Activated CD4-positive, alpha-beta T cell treated with anti-CD3 and anti-CD28 coated beads, Interleukin-2, amount 50 U/mL, for 4 hours (primary cell): ENCODE results near the gene HMG20B.

Experiments used
- DNase-seq, 2 experiments: peaks; one replicate each; pipeline ENCODE4 v3.0.0-alpha.2; 2020

Gene HMG20B

DNA sequence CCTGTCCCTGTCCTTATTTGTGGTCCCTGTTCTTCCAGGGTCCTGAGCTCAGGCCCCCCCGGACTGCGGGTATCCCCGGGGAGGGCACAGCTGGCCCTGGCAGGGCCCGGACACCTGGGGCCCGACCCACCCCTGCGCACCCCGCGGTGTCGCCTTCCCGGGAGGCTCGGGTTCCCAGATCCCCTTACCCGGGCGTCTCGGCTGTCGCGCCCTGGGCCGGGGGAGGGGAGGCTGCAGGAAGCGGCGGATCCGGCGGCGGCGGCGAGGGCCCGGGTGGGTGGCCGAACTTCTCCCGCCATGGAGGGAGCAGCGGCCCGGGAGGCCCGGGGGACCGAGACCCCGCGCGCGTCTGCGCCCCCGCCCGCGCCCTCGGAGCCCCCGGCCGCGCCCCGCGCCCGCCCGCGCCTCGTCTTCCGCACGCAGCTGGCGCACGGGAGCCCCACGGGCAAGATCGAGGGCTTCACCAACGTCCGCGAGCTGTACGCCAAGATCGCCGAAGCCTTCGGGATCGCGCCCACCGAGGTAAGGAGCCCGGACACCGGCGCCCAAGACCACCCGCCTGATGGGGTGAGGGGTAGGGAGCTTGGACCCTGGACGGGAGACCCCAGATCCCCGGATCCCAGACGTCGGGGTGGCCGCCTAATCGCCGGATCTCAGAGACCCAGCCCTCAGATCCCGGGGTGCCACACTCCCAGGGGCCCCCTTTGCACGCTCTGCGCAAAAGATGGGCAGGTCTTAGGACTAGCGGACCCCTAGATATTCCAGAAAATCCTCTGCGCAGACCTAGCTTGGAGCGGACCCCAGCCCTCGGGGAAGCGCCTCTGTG is 12.8 kb downstream of the HMG20B start, which contains the start of gene GIPC3:
Gene GIPC3, plus strand, starts transcription at position 178 of the 826 bp plus-strand sequence. Its CDS starts 120 bp downstream, at position 298.
- DNase-seq = no peak

GRCh38 chr19:3586127-3586626 is 13.4 kb downstream of the HMG20B start:
- DNase-seq = peak in 1 of 2 experiments; percentile 35

- DNase-seq = no peak
These were observed 14.1 kb downstream of the HMG20B start for GRCh38 chr19:3586707-3587346.

- no peak for DNase-seq
These were observed 16.7 kb downstream of the HMG20B start for GRCh38 chr19:3589439-3589838.

DNA sequence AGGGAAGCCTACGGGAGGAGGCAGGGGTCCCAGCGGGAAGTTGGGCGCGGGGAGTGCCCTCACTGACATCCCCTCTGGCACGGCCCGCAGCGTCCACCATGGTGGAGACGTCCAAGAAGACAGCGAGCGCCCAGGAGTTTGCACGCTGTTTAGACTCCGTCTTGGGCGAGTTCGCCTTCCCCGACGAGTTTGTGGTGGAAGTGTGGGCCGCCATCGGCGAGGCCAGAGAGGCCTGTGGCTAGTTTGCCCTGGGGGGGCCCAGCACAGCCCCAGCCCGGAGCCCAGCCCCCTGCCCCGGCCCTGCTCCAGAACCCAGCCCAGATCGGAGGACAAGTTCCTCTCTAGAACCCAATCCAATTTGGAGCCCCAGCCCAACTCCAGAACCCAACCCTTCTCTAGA is 17.2 kb downstream of the HMG20B start:
- no peak for DNase-seq

GRCh38 chr19:3590991-3591659 is 18.4 kb downstream of the HMG20B start:
- DNase-seq = no peak

- DNase-seq = no peak
These were observed 19.3 kb downstream of the HMG20B start for GRCh38 chr19:3591876-3592613.

DNA sequence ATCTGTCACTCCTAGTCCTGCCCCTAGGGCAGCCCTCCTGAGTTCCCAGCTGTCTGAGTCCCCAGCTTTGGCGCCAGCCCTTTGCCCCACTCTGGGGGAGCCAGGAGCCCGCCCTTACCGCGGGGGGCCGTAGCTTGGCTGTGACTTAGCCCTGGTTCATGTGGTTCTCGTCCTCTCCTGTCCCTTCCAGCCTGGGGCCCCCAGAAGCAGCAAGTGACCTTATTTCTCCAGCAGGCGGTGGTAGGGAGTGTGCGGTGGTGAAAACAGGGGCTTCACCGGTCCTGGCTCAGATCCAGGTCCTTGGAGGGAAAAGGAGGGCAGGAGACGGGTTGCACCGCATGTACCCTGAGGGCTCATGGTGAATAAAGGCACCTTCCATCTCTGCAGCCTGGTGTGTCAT is 20.4 kb downstream of the HMG20B start:
- DNase-seq = no peak

GRCh38 chr19:3595521-3596061 is 22.8 kb downstream of the HMG20B start:
- no peak for DNase-seq

- no peak for DNase-seq
These were observed 27.0 kb downstream of the HMG20B start for GRCh38 chr19:3599776-3600187.

DNA sequence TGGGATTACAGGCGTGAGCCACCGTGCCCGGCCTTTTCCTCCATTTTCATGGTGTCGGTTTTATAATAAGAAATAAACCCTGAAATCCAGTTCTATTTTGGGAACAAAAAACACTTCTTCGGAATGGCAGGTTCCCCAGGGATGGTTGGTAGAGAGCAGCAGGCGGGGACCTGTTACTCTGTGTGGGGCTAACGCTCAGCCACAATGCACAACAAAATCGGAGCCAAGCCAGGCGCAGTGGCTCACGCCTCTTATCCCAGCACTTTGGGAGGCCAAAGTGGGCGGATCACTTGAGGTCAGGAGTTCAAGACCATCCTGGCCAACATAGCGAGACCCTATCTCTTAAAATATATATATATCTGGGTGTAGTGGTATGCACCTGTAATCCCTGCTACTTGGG is 28.3 kb downstream of the HMG20B start:
- no peak for DNase-seq

GRCh38 chr19:3603121-3603811 is 30.5 kb downstream of the HMG20B start:
- no peak for DNase-seq

DNA sequence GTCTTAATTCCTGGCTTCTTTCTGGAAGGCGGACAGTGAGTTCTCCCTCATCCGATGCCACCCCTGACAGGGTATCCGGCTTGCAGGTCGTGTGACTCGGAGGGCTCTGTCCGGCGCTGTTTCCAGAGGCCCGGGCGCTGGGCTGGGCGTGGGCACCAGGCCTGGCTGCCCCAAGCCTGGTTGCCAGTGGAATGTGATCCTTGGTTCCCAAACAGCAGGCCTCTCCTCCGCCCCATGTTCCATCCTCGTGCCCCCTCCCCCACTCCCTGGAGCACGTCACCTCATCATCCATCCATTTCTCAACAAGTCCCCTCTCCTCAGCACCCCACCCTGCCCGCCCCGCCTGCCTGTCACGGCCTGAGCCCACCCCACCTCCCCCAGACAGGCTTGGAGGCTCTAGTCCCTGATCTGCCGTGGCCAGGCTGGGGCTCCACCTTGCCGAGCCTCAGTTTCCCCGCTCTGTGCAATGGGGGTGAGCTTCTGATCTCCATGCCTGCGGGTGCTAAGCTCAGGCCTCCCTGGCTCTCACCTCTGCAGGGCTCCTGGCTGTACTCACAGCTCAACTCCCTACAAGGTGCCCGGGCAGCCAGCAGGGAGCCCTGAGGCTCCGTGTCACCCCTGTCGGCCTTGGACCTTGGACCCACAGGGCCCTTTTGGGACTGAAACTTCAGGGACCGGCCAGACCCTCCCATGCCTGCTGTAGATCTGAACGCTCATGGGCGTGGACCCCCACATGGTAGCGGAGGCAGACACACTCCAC is 31.7 kb downstream of the HMG20B start:
- DNase-seq = no peak

DNA sequence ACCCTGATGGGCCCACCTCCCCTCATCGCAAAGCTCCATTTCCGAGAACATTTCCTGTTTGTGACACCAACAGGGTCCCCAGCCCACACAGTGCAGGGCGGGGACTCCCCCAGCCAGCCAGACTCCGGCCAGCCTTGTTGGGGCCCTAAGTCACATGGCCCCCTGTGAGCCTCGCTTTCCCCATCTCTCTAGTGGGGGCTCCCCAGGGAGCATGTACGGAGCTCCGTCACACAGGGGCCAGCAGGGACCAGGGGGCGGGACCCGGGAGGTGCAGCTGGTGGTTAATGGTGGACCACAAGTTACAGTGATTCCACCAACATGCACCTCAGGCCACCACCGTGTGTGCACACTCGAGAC is 32.2 kb downstream of the HMG20B start:
- DNase-seq = no peak

DNA sequence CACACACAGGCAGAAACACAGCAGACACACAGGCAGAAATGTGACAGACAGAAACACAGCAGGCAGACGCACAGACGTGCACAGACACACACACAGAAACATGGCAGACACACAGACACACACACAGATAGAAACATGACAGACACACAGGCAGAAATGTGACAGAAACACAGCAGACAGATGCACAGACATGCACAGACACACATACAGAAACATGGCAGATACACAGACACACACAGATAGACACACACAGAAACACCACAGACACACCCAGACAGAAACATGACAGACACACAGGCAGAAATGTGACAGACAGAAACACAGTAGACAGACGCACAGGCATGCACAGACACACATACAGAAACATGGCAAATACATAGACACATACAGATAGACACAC is 32.6 kb downstream of the HMG20B start:
- DNase-seq = no peak

- DNase-seq = no peak
These were observed 33.0 kb downstream of the HMG20B start for GRCh38 chr19:3605770-3606169.

- DNase-seq = no peak
These were observed 33.5 kb downstream of the HMG20B start for GRCh38 chr19:3606174-3606689.

GRCh38 chr19:3606690-3607289 is 34.0 kb downstream of the HMG20B start, which contains the start of gene TBXA2R:
TSS of gene TBXA2R (minus strand) at chr19:3606875. CDS start at chr19:3600634, 6,241 bp downstream.
- peak; percentile 43 to 46 for DNase-seq

GRCh38 chr19:3607303-3608078 is 34.7 kb downstream of the HMG20B start:
- no peak for DNase-seq
